Esophagus muscularis mucosa (tissue), 4 donors: ENCODE measurements around the gene AAR2. TPM values are rescaled to one million over a fixed set of nuclear protein-coding genes. Genes with fewer than 3 reads are reported as not detected.

Experiments used
- DNase-seq: peaks from one replicate; pipeline ENCODE4 v3.0.0-alpha.2; 2017; ENCODE audit errors: extremely low spot score
- H3K27ac ChIP-seq, 4 donors: fragments of 200-600 bp; sonication (generic); replicated peaks in 1 of 4; 1 replicate in 3 of 4; 2 replicates in 1 of 4; pipeline ENCODE4 v1.5.1; 2016 to 2019; ENCODE audit warnings: mild to moderate bottlenecking in 1 of 4
- H3K27me3 ChIP-seq, 4 donors: fragments of 200-600 bp; sonication (generic); one replicate each; pipeline versions ENCODE4 v1.5.1 to v1.6.0; 2016 to 2019
- H3K36me3 ChIP-seq, 4 donors: fragments of 200-600 bp; sonication (generic); one replicate each; pipeline ENCODE4 v1.5.1; 2016 to 2019
- H3K4me1 ChIP-seq, 4 donors: fragments of 200-600 bp; sonication (generic); one replicate each; pipeline ENCODE4 v1.5.1; 2016 to 2019
- H3K4me3 ChIP-seq, 4 donors: fragments of 200-600 bp; sonication (generic); 1 replicate in 2 of 4; 2 replicates in 2 of 4; pipeline ENCODE4 v1.5.1; 2016 to 2019; ENCODE audit warnings: mild to moderate bottlenecking in 4 of 4, moderate library complexity in 1 of 4
- H3K9me3 ChIP-seq, 4 donors: fragments of 200-600 bp; sonication (generic); 1 replicate in 3 of 4; 2 replicates in 1 of 4; pipeline ENCODE4 v1.5.1; 2016 to 2019
- CTCF ChIP-seq, 3 experiments: fragments of 200-600 bp in 2 of 3; fragments of 450-650 bp in 1 of 3; sonication (generic) in 2 of 3; IDR thresholded peaks; one replicate each; pipeline ENCODE4 v1.5.1; 2017 to 2019; ENCODE audit warnings: antibody characterized with exemption in 3 of 3, mild to moderate bottlenecking in 2 of 3, moderate library complexity in 1 of 3
- EP300 ChIP-seq: sonication (generic); formaldehyde crosslinking; IDR thresholded peaks from one replicate; pipeline ENCODE4 v1.6.1; 2017; ENCODE audit warnings: antibody characterized with exemption
- POLR2A ChIP-seq: fragments of 450-650 bp; IDR thresholded peaks from one replicate; pipeline ENCODE4 v1.6.1; 2017; ENCODE audit warnings: antibody characterized with exemption, moderate library complexity, mild to moderate bottlenecking, low read depth
- POLR2AphosphoS5 ChIP-seq, 2 donors: sonication (generic); formaldehyde crosslinking; IDR thresholded peaks; one replicate each; pipeline ENCODE4 v1.6.1; 2017; ENCODE audit warnings: antibody characterized with exemption in 2 of 2
- WGBS: methylation state at CpG from one replicate; pipeline ENCODE4 v1.1.5; 2018; 5-methylcytosine and 5-hydroxymethylcytosine counted together
- intact Hi-C: fragments of 100-400 bp; cut with DNase I; formaldehyde crosslinking; loops from one replicate; pipeline ENCODE4 v1.15.1; 2023
- total RNA-seq, 4 donors: library from RNA; depleted of rRNA; stranded (reverse); fragments of >200 nt; gene quantifications; one replicate each; pipeline versions ENCODE4 v1.1.0 to v1.2.1, GENCODE V29; 2016

The AAR2 gene
- total RNA-seq, 4 donors from 2014 or later = 37.8 to 53.7 (median 47.2) TPM

GRCh38 chr20:36199345-36200257, 36.7 kb upstream of the AAR2 start:
- peak; percentile 95 for DNase-seq
- no peaks in the 10 kb centered on the region for H3K27me3 ChIP-seq
- no peaks in the 10 kb centered on the region for H3K9me3 ChIP-seq
- H3K27ac ChIP-seq = no peak overlapping the region
- H3K36me3 ChIP-seq = peaks cover 0 to 57% (median 27%) of the 10 kb centered on the region in 4 donors
- intact Hi-C loops = loop anchor here (1.0 to 5.0 kb wide), 2 partner anchors 43 to 207 kb away; no protein-coding TSS in a partner anchor
- TF ChIP-seq CTCF (IDR thresholded peaks at IDR 0.05) (peak; percentile 80 to 94 (median 91)), POLR2A (no peak)
- no peak overlapping the region for H3K4me3 ChIP-seq
- H3K4me1 ChIP-seq = peaks cover 0 to 8% (median 3%) of the 10 kb centered on the region in 4 donors
- 52% methylated on average over 4 of the region's 6 CpGs for WGBS

GRCh38 chr20:36200451-36200850, 35.8 kb upstream of the AAR2 start:
- H3K9me3 ChIP-seq = no peaks in the 10 kb centered on the region
- intact Hi-C loops = no loop called here
- peaks cover 0 to 49% (median 20%) of the 10 kb centered on the region in 4 donors for H3K36me3 ChIP-seq
- no peak for DNase-seq
- no peak for TF ChIP-seq POLR2AphosphoS5 (IDR thresholded peaks at IDR 0.05)
- TF ChIP-seq POLR2A = no peak
- no peak for TF ChIP-seq CTCF (IDR thresholded peaks at IDR 0.05)
- TF ChIP-seq EP300 = no peak
- H3K27ac ChIP-seq = no peak overlapping the region
- WGBS = 89% methylated on average over 1 of the region's 1 CpG
- H3K4me3 ChIP-seq = no peak overlapping the region
- no peaks in the 10 kb centered on the region for H3K27me3 ChIP-seq
- H3K4me1 ChIP-seq = peaks cover 0 to 8% (median 3%) of the 10 kb centered on the region in 4 donors

GRCh38 chr20:36201198-36201597, 35.1 kb upstream of the AAR2 start:
- WGBS = 85% methylated on average over 4 of the region's 4 CpGs
- Histone ChIP-seq H3K4me1 (peaks cover 0 to 8% (median 3%) of the 10 kb centered on the region in 4 donors), H3K27ac (no peak overlapping the region), H3K36me3 (peaks cover 0 to 49% (median 19%) of the 10 kb centered on the region in 4 donors), H3K9me3 (no peaks in the 10 kb centered on the region), H3K27me3 (no peaks in the 10 kb centered on the region), H3K4me3 (no peak overlapping the region)
- intact Hi-C loops = no loop called here
- TF ChIP-seq EP300 (no peak), CTCF (IDR thresholded peaks at IDR 0.05) (no peak), POLR2A (no peak), POLR2AphosphoS5 (IDR thresholded peaks at IDR 0.05) (no peak)
- DNase-seq = no peak

- peaks cover 0 to 8% (median 3%) of the 10 kb centered on the region in 4 donors for H3K4me1 ChIP-seq
- no peaks in the 10 kb centered on the region for H3K27me3 ChIP-seq
- DNase-seq = peak; percentile 91
- H3K9me3 ChIP-seq = no peaks in the 10 kb centered on the region
- intact Hi-C loops = loop anchor here (2.0 kb wide), 1 partner anchor 236 kb away; no protein-coding TSS in a partner anchor
- WGBS = 41% methylated on average over 18 of the region's 18 CpGs
- TF ChIP-seq EP300 (no peak), POLR2A (no peak), POLR2AphosphoS5 (IDR thresholded peaks at IDR 0.05) (no peak), CTCF (IDR thresholded peaks at IDR 0.05) (peak; percentile 90 to 98 (median 91))
- no peak overlapping the region for H3K4me3 ChIP-seq
- H3K36me3 ChIP-seq = peaks cover 0 to 49% (median 20%) of the 10 kb centered on the region in 4 donors
- no peak overlapping the region for H3K27ac ChIP-seq
These were observed 33.4 kb upstream of the AAR2 start for GRCh38 chr20:36202891-36203338.
